Fibroblast of lung (primary cell): Measurements from ENCODE around the gene KCTD10. TPM values are rescaled to one million over a fixed set of nuclear protein-coding genes. Genes with fewer than 3 reads are reported as not detected.
A peak's percentile ranks its signal among the peaks of the same experiment; 100 is the strongest.

Source experiments
- DNase-seq, 2 donors: peaks; one replicate each; pipeline versions ENCODE4 v3.0.0 to v3.0.0-alpha.2; 2010; ENCODE audit warnings: low read depth in 2 of 2
- H2AFZ ChIP-seq: 2 replicates; pipeline ENCODE4 v1.5.1; 2012; ENCODE audit warnings: low read length, control low read depth, inconsistent platforms
- H3K27ac ChIP-seq: 2 replicates; pipeline ENCODE4 v1.5.1; 2011; ENCODE audit warnings: low read length, control low read depth; ENCODE audit not compliant: insufficient read depth
- H3K27me3 ChIP-seq: 2 replicates; pipeline ENCODE4 v1.5.1; 2011; ENCODE audit warnings: mild to moderate bottlenecking, low read length; ENCODE audit not compliant: control insufficient read depth, insufficient read depth
- H3K36me3 ChIP-seq: 2 replicates; pipeline ENCODE4 v1.5.1; 2011; ENCODE audit warnings: low read length; ENCODE audit not compliant: control insufficient read depth, insufficient read depth
- H3K4me1 ChIP-seq: 2 replicates; pipeline ENCODE4 v1.5.1; 2011; ENCODE audit warnings: low read length; ENCODE audit not compliant: control insufficient read depth, insufficient read depth; ENCODE audit errors: extremely low read depth
- H3K4me2 ChIP-seq: 2 replicates; pipeline ENCODE4 v1.5.1; 2011; ENCODE audit warnings: low read length, control low read depth; ENCODE audit not compliant: insufficient read depth; ENCODE audit errors: extremely low read depth
- H3K4me3 ChIP-seq, 4 experiments: fragments of 200-600 bp in 1 of 4; sonication (generic) in 1 of 4; replicated peaks in 1 of 4; 2 replicates each; pipeline ENCODE4 v1.5.1; 2011 to 2016; ENCODE audit warnings: low read length in 4 of 4, low read depth in 3 of 4, mild to moderate bottlenecking in 3 of 4, control low read depth in 2 of 4, inconsistent platforms in 1 of 4, mixed read lengths in 1 of 4; ENCODE audit not compliant: insufficient read depth in 1 of 4; ENCODE audit errors: control extremely low read depth in 1 of 4
- H3K79me2 ChIP-seq: 2 replicates; pipeline ENCODE4 v1.5.1; 2012; ENCODE audit warnings: mild to moderate bottlenecking, low read length, inconsistent platforms; ENCODE audit not compliant: control insufficient read depth, insufficient read depth
- H3K9ac ChIP-seq: 2 replicates; pipeline ENCODE4 v1.5.1; 2011; ENCODE audit warnings: mild to moderate bottlenecking, low read length, control low read depth; ENCODE audit not compliant: insufficient read depth
- H3K9me3 ChIP-seq: 2 replicates; pipeline ENCODE4 v1.5.1; 2012; ENCODE audit warnings: low read depth, low read length; ENCODE audit not compliant: control insufficient read depth, insufficient read depth
- H4K20me1 ChIP-seq: 2 replicates; pipeline ENCODE4 v1.5.1; 2011; ENCODE audit warnings: low read length; ENCODE audit not compliant: control insufficient read depth, insufficient read depth; ENCODE audit errors: extremely low read depth
- EZH2 ChIP-seq: IDR thresholded peaks from 2 replicates; pipeline ENCODE4 v1.5.1; 2012; ENCODE audit warnings: low read length, control low read depth, mild to moderate bottlenecking; ENCODE audit errors: missing control alignments
- polyA plus RNA-seq, 2 donors: library from polyadenylated mRNA; depleted of rRNA in 1 of 2; stranded (reverse) in 1 of 2; unstranded in 1 of 2; fragments of >200 nt; gene quantifications; 2 replicates each; pipeline ENCODE4 v1.2.1, GENCODE V29; 2011 to 2012; ENCODE audit warnings: missing spikeins in 1 of 2
- total RNA-seq: library from RNA; depleted of rRNA; stranded (reverse); fragments of >200 nt; gene quantifications from 2 replicates; pipeline ENCODE4 v1.2.1, GENCODE V29; 2014
- TF ChIP-seq, protein P1 (sequence below), 2 donors: IDR thresholded peaks in 1 of 2; conservative IDR thresholded peaks in 1 of 2; 1 replicate in 1 of 2; 2 replicates in 1 of 2; pipeline ENCODE4 v1.5.1; 2011 to 2012; ENCODE audit warnings: low read length in 2 of 2, control low read depth in 1 of 2, inconsistent platforms in 1 of 2, low read depth in 1 of 2, mild to moderate bottlenecking in 1 of 2

KCTD10 gene
- total and polyA plus RNA-seq, 2 donors (not counting 1 experiment from before 2014, with no cell fraction given) = 106 to 190 TPM

DNA sequence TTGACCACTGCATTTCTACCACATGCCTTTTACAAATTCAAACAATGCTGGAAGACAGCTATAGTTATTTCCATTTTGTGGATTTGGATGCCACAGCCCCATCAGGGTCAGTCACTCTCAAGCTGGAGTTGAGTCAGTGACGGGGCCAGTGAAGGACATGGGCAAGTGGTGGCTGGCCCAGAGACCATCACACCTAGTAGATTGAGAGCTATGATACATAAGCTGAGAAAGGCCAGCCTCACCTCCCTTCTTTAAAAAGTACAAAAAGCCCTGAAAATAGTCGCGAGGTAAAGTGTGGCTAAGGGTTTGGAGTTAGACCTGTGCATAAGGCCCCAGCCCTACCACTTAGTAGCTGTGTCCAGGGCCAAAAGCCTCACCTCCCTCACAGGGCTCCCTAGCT lies 4.1 kb downstream of the KCTD10 start:
- DNase-seq = no peak
- Histone ChIP-seq H3K27ac (peak overlapping the region; percentile 9), H3K4me2 (no peak overlapping the region), H4K20me1 (no peaks in the 10 kb centered on the region), H3K79me2 (peaks cover 94% of the 10 kb centered on the region), H3K4me1 (peaks cover 10% of the 10 kb centered on the region), H3K27me3 (no peaks in the 10 kb centered on the region), H3K9ac (no peak overlapping the region), H3K36me3 (peaks cover 10% of the 10 kb centered on the region), H3K9me3 (no peaks in the 10 kb centered on the region), H3K4me3 (no peak overlapping the region), H2AFZ (no peak overlapping the region)
- TF ChIP-seq, protein P1, sequence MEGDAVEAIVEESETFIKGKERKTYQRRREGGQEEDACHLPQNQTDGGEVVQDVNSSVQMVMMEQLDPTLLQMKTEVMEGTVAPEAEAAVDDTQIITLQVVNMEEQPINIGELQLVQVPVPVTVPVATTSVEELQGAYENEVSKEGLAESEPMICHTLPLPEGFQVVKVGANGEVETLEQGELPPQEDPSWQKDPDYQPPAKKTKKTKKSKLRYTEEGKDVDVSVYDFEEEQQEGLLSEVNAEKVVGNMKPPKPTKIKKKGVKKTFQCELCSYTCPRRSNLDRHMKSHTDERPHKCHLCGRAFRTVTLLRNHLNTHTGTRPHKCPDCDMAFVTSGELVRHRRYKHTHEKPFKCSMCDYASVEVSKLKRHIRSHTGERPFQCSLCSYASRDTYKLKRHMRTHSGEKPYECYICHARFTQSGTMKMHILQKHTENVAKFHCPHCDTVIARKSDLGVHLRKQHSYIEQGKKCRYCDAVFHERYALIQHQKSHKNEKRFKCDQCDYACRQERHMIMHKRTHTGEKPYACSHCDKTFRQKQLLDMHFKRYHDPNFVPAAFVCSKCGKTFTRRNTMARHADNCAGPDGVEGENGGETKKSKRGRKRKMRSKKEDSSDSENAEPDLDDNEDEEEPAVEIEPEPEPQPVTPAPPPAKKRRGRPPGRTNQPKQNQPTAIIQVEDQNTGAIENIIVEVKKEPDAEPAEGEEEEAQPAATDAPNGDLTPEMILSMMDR (conservative IDR thresholded peaks at IDR 0.05 in 1 of 2, IDR thresholded peaks at IDR 0.05 in 1 of 2; ENCODE audit: low read depth in 1 of 2, low read length in 2 of 2) = no peak
- TF ChIP-seq EZH2 = no peak

DNA sequence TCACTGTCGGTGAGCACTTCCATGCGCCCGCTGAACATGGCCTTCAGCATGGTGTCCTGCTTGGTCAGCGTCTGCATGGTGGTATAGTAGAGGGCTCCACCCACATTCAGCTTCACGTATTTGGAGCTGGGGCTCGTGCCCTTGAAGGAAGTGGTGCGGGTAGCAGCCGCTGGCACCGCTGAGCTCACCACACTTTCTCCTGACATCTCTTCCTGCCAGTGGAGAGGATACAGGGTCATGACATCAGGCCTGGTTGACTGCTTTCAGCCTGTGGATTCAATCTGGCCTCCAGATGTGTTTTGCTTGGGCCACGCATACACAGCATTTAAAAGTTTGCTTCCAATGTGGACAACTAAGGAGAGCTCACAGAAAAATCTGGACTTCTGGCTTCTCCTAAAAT lies 7.6 kb downstream of the KCTD10 start:
- no peak overlapping the region for H2AFZ ChIP-seq
- H3K27ac ChIP-seq = peak overlapping the region; percentile 32
- H3K36me3 ChIP-seq = peaks cover 25% of the 10 kb centered on the region
- no peaks in the 10 kb centered on the region for H3K9me3 ChIP-seq
- no peak overlapping the region for H3K9ac ChIP-seq
- H3K27me3 ChIP-seq = no peaks in the 10 kb centered on the region
- peaks cover 98% of the 10 kb centered on the region for H3K79me2 ChIP-seq
- no peaks in the 10 kb centered on the region for H4K20me1 ChIP-seq
- DNase-seq = no peak
- TF ChIP-seq, protein P1 (conservative IDR thresholded peaks at IDR 0.05 in 1 of 2, IDR thresholded peaks at IDR 0.05 in 1 of 2; ENCODE audit: low read depth in 1 of 2, low read length in 2 of 2) = no peak
- H3K4me2 ChIP-seq = no peak overlapping the region
- no peak overlapping the region for H3K4me3 ChIP-seq
- peaks cover 30% of the 10 kb centered on the region for H3K4me1 ChIP-seq

DNA sequence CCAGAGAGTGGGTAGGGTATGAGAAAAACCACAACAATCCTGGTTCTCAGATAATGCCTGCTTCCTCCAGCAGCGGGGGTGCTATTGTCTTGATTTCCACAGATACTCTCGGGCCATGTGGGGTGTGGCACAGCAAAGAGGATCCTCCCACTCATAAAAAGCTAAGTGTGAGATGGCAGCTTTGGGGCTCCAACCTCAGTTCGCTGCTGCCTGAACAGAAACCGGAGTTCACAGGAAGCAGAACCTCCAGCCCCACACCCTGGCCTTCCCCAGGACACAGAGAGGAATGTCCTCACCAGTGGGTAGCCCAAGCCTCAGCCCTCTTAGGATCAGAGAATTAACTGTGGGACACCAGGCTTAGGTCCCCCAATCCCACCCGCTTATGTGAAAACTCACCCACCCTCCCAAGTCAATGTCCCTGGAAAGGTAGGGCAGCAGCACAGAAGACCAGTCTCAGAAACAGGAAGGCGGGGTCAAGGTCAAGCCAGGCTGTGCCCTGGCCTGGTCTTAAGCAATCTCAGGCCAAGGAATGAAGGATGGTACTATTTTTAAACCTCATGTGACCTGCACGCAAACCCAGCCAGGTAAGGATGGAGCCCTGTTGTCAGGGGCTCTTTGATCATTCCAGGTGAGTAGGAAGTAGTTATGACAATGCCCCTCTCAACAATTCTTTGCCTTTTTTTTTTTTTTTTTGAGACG lies 9.0 kb downstream of the KCTD10 start:
- H4K20me1 ChIP-seq = no peaks in the 10 kb centered on the region
- H2AFZ ChIP-seq = no peak overlapping the region
- no peak overlapping the region for H3K4me2 ChIP-seq
- H3K4me3 ChIP-seq = no peak overlapping the region
- no peaks in the 10 kb centered on the region for H3K9me3 ChIP-seq
- H3K9ac ChIP-seq = no peak overlapping the region
- H3K36me3 ChIP-seq = peaks cover 25% of the 10 kb centered on the region
- no peak overlapping the region for H3K27ac ChIP-seq
- H3K4me1 ChIP-seq = peaks cover 38% of the 10 kb centered on the region
- no peaks in the 10 kb centered on the region for H3K27me3 ChIP-seq
- DNase-seq = no peak
- TF ChIP-seq, protein P1 (conservative IDR thresholded peaks at IDR 0.05 in 1 of 2, IDR thresholded peaks at IDR 0.05 in 1 of 2; ENCODE audit: low read depth in 1 of 2, low read length in 2 of 2) = no peak
- TF ChIP-seq EZH2 = no peak
- peaks cover 91% of the 10 kb centered on the region for H3K79me2 ChIP-seq
